ENCODE results near the gene TOMM34. TPM values are rescaled to one million over a fixed set of nuclear protein-coding genes. Genes with fewer than 3 reads are reported as not detected.
A peak's percentile ranks its signal among the peaks of the same experiment; 100 is the strongest.

The TOMM34 gene
- total RNA-seq, 3 donors from 2014 or later (not counting 1 experiment from before 2014, with no cell fraction given): 8.5 to 9.2 (median 8.8) TPM

DNA sequence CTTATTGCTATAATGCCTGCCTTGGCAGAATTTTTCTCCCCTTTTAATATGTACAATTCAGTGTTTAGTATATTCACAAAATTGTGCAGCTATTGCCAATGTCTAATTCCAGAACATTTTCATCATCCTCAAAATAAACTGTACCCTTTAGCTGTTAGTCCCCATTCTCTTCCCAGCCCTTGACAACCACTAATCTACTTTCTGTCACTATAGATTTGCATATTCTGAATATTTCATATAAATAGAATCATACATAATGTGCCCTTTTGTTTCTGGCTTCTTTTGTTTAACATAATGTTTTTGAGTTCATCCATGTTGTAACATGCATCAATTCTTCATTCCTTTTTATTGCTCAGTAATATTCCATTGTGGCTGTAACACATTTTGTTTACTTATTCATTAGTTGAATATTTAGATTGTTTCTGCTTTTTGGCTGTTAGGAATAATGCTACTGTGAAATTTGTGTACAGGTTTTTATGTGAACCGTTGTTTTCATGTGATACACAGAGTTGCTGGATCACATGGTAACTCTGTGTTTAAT lies 28.5 kb upstream of the TOMM34 start:
- no peak for ATAC-seq
- H3K27ac Mint-ChIP-seq: peak overlapping the region; percentile 66 to 97
- H3K36me3 Mint-ChIP-seq: peaks cover 10% of the 10 kb centered on the region
- no peak for TF ChIP-seq CTCF (IDR thresholded peaks at IDR 0.05)
- no peak overlapping the region for H3K27ac ChIP-seq (ENCODE audit: low read length)
- DNase-seq: no peak
- no peak overlapping the region for H3K4me3 ChIP-seq (ENCODE audit: low read length)
- H3K4me1 ChIP-seq (ENCODE audit: control insufficient read depth, insufficient read depth, low read length): peaks cover 32% of the 10 kb centered on the region
- H3K36me3 ChIP-seq (ENCODE audit: control insufficient read depth, insufficient read depth, low read length): peaks cover 52% of the 10 kb centered on the region
- no peaks in the 10 kb centered on the region for H3K9me3 Mint-ChIP-seq
- peaks cover 54 to 55% of the 10 kb centered on the region in 2 donors for H3K4me1 Mint-ChIP-seq
- peak overlapping the region; percentile 2 for H3K4me3 Mint-ChIP-seq
- H3K27me3 Mint-ChIP-seq (ENCODE audit: low read depth in 2 of 2): no peaks in the 10 kb centered on the region
- H3K9me3 ChIP-seq (ENCODE audit: control insufficient read depth, insufficient read depth, low read length): no peaks in the 10 kb centered on the region
- 100% methylated on average over 1 of the region's 1 CpG for WGBS (ENCODE audit: insufficient coverage)
- no peaks in the 10 kb centered on the region for H3K27me3 ChIP-seq (ENCODE audit: control insufficient read depth, insufficient read depth, low read length)
- intact Hi-C loops (cut with micrococcal nuclease): no loop called here

GRCh38 chr20:44983093-44983674 lies 23.0 kb upstream of the TOMM34 start:
- Histone ChIP-seq H3K36me3 (ENCODE audit: control insufficient read depth, insufficient read depth, low read length) (peaks cover 73% of the 10 kb centered on the region), H3K9me3 (ENCODE audit: control insufficient read depth, insufficient read depth, low read length) (no peaks in the 10 kb centered on the region), H3K27me3 (ENCODE audit: control insufficient read depth, insufficient read depth, low read length) (no peaks in the 10 kb centered on the region), H3K4me1 (ENCODE audit: control insufficient read depth, insufficient read depth, low read length) (peaks cover 28% of the 10 kb centered on the region), H3K27ac (ENCODE audit: low read length) (no peak overlapping the region), H3K4me3 (ENCODE audit: low read length) (no peak overlapping the region)
- Mint-ChIP-seq H3K27ac (peak overlapping the region; percentile 94 to 98), H3K36me3 (peaks cover 7% of the 10 kb centered on the region), H3K4me3 (peak overlapping the region; percentile 5), H3K4me1 (peaks cover 51 to 56% of the 10 kb centered on the region in 2 donors), H3K9me3 (no peaks in the 10 kb centered on the region), H3K27me3 (ENCODE audit: low read depth in 2 of 2) (no peaks in the 10 kb centered on the region)
- DNase-seq: no peak
- 98% methylated on average over 7 of the region's 7 CpGs for WGBS (ENCODE audit: insufficient coverage)
- TF ChIP-seq CTCF (IDR thresholded peaks at IDR 0.05): no peak
- intact Hi-C loops (cut with micrococcal nuclease): no loop called here
- ATAC-seq: no peak

DNA sequence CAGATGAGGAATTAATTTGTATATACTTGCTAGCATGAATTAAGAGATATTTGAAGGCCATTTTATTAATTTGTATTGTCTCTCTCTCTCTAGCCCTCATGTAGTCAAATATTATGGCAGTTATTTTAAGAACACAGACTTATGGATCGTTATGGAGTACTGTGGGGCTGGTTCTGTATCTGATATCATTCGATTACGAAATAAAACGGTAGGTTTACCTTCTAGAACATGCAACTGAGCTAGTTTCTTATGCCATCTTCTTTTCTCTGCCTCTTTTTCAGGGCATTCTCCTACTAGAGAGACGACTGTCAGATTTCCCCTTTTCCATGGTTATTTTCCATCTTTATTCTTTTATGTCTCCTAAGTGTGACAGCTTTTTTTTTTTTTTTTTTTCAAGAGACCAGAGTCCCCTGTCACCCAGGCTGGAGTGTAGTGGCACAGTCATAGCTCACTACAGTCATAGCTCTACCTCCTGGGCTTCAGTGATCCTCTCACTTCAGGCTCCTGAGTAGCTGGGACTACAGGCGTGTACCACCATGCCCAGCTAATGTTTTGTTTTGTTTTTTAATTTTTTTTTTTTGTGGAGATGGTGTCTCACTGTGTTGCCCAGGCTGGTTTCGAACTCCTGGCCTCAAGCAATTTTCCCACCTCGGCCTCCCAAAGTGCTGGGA lies 21.7 kb upstream of the TOMM34 start:
- peaks cover 26% of the 10 kb centered on the region for H3K4me1 ChIP-seq (ENCODE audit: control insufficient read depth, insufficient read depth, low read length)
- peak overlapping the region; percentile 94 to 98 for H3K27ac Mint-ChIP-seq

More for the DNA sequence above, 21.7 kb upstream of the TOMM34 start:
- intact Hi-C loops (cut with micrococcal nuclease): loop anchor here (2.0 kb wide), 1 partner anchor 15 kb away; the partner anchor contains the start of gene STK4
- H3K36me3 Mint-ChIP-seq: peaks cover 15% of the 10 kb centered on the region
- no peak for TF ChIP-seq CTCF (IDR thresholded peaks at IDR 0.05)
- 92% methylated on average over 7 of the region's 8 CpGs for WGBS (ENCODE audit: insufficient coverage)
- peaks cover 62 to 64% of the 10 kb centered on the region in 2 donors for H3K4me1 Mint-ChIP-seq
- Histone ChIP-seq H3K9me3 (ENCODE audit: control insufficient read depth, insufficient read depth, low read length) (no peaks in the 10 kb centered on the region), H3K27ac (ENCODE audit: low read length) (peak overlapping the region; percentile 11), H3K36me3 (ENCODE audit: control insufficient read depth, insufficient read depth, low read length) (peaks cover 66% of the 10 kb centered on the region), H3K27me3 (ENCODE audit: control insufficient read depth, insufficient read depth, low read length) (no peaks in the 10 kb centered on the region), H3K4me3 (ENCODE audit: low read length) (no peak overlapping the region)
- DNase-seq (no peak), ATAC-seq (no peak)
- H3K9me3 Mint-ChIP-seq: no peaks in the 10 kb centered on the region
- H3K4me3 Mint-ChIP-seq: no peak overlapping the region
- no peaks in the 10 kb centered on the region for H3K27me3 Mint-ChIP-seq (ENCODE audit: low read depth in 2 of 2)

Data from natural killer cell (primary cell).